Measurements from ENCODE around the gene STN1.
A peak's percentile ranks its signal among the peaks of the same experiment; 100 is the strongest.

Gene STN1

GRCh38 chr10:103918053-103918846, at the start of gene STN1:
Gene STN1, minus strand, starts transcription at chr10:103918184. Its CDS starts 590 bp downstream, at chr10:103917594.
- DNase-seq (ENCODE audit: low spot score): peak; percentile 97
- no peak for TF ChIP-seq CTCF (IDR thresholded peaks at IDR 0.05; ENCODE audit: extremely low read depth, missing control alignments)

GRCh38 chr10:103967448-103968071, 49.6 kb upstream of the STN1 start:
- DNase-seq (ENCODE audit: low spot score): peak; percentile 78
- TF ChIP-seq CTCF (IDR thresholded peaks at IDR 0.05; ENCODE audit: extremely low read depth, missing control alignments): no peak

GRCh38 chr10:103966671-103967447, 48.9 kb upstream of the STN1 start, which contains the start of gene SLK:
Gene SLK, plus strand, starts transcription at chr10:103967140. Its CDS starts 606 bp downstream, at chr10:103967746.
- peak; percentile 95 for DNase-seq (ENCODE audit: low spot score)
- no peak for TF ChIP-seq CTCF (IDR thresholded peaks at IDR 0.05; ENCODE audit: extremely low read depth, missing control alignments)

- no peak for DNase-seq (ENCODE audit: low spot score)
- no peak for TF ChIP-seq CTCF (IDR thresholded peaks at IDR 0.05; ENCODE audit: extremely low read depth, missing control alignments)
Observed at GRCh38 chr10:103960103-103960502, 42.1 kb upstream of the STN1 start.

- no peak for TF ChIP-seq CTCF (IDR thresholded peaks at IDR 0.05; ENCODE audit: extremely low read depth, missing control alignments)
- DNase-seq (ENCODE audit: low spot score): no peak
Observed at GRCh38 chr10:103958996-103959395, 41.0 kb upstream of the STN1 start.

- no peak for TF ChIP-seq CTCF (IDR thresholded peaks at IDR 0.05; ENCODE audit: extremely low read depth, missing control alignments)
- DNase-seq (ENCODE audit: low spot score): no peak
Observed at GRCh38 chr10:103954543-103954942, 36.6 kb upstream of the STN1 start.
